HG02852 (cell line): ENCODE data around the gene CTSZ.
"Not testable (repeated sequence)": the region's sequence is repeated elsewhere in the genome, so short reads cannot be mapped to it uniquely, and the experiment has no call there.

Source experiments
- ATAC-seq: cut with Tn5 transposase; IDR thresholded peaks from one replicate; pipeline ENCODE4 v1.9.1; 2021; ENCODE audit warnings: mild to moderate bottlenecking, moderate library complexity; ENCODE audit not compliant: unreplicated experiment

CTSZ gene

GRCh38 chr20:58982406-58983114 is 24.5 kb downstream of the CTSZ start:
- ATAC-seq = no peak

DNA sequence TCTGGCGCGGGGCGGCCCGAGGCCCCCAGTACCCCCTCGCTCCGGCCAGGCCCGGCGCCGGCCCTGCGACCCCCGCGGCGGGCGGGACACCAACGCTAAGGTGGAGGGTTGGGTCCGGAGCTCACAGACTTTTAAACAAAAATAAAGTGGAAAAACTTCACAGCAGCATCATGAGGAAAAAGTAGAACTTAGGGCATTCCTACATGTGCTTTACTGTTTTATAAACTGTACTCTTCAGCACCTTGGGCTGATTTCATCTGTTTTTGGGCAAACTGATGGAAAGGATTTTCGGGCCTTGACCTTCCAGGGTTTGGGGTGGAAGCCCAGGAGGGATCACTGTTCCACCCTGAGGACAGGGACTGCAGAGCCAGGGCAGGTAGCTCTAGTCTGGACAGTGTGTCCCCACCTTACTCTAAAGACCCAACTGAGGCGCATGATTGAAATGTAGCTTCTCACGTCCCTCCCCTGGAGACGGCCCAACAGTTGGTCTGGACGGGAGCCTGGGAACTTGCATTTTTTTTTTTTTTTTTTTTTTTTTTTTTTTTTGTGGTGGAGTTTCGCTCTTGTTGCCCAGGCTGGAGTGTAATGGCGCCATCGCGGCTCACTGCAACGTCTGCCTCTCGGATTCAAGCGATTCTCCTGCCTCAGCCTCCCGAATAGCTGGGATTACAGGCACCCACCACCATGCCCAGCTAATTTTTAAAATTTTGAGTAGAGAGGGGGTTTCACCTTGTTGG is 25.3 kb downstream of the CTSZ start:
- peak; percentile 1 for ATAC-seq

DNA sequence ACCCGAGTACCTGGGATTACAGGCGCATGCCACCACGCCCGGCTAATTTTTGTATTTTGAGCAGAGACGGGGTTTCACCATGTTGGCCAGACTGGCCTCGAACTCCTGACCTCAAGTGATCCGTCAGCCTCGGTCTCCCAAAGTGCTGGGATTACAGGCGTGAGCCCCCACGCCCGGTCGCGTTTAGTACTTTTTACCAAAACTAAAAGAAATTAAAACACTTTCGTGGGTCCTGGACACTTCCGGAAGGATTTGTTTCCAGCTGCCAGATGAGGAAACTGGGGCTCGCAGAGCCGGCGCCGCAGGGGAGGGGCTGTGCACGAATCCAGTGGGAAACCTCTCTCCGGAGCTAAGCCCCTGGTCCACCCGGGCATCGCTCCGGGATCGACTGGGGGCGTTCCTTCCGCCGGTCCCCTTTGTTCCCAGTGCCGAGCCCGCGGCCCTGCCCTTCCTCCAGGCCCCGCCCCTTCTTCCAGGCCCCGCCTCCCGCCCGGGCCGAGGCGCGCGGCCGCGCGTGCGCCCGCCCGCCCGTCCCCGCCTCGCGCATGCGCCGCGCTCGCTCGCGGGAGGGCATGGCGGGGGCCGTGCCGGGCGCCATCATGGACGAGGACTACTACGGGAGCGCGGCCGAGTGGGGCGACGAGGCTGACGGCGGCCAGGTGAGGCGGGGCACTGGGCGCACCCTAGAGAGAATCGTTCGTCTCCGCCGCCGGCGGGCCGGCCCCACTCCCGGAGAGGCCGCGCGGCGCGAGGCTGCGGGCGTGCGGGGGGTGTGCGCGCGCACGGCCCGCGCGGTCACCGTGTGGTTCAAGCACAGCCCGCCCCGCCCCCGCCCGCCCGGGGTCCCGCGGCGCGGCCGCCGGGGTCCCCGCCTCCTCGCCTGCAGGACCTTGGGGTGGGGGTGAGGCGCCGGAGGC is 26.1 kb downstream of the CTSZ start, which contains the start of gene NELFCD:
TSS of gene NELFCD (plus strand) at position 546 of the 917 bp plus-strand sequence. CDS start at position 600, 54 bp downstream.
- ATAC-seq = peak; percentile 74

DNA sequence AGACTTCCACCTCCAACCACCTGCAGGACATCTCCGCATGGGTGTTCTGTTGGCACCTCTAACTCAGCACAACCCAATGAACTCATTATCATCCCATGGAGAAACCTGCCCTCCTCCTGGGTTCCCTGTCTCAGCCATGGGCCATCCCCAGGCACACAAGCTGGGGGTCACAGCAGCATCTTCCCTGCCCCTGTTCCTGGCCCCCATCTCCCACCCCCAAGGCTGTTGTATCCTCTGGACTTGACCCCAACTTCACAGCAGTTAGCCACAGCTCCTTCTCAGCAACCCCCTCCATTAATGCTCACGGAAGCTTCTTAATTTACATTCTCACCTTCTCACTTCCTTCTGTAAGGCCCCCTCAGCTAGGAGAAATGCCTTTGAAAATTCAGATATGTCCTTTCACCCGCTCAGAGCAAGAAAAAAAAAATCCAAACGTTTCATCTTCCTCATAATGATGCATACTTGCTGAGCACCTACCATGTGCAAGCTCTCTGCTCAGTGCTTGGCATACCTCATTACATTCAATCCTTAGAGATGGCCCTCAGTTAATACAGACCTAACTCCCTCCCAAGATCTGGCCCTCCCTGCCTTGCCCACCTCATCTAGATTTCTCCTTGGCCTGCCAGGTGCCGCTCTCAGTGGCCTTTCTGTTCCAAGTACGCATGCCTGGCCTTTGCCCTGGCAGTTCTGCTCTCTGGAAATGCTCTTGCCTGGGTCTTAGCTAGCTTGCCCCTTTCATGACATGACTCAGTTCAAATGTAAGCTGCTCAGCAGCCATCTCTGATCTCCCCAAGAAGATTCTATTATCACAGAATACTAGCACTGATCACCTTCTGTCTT is 28.5 kb downstream of the CTSZ start:
- ATAC-seq = no peak

DNA sequence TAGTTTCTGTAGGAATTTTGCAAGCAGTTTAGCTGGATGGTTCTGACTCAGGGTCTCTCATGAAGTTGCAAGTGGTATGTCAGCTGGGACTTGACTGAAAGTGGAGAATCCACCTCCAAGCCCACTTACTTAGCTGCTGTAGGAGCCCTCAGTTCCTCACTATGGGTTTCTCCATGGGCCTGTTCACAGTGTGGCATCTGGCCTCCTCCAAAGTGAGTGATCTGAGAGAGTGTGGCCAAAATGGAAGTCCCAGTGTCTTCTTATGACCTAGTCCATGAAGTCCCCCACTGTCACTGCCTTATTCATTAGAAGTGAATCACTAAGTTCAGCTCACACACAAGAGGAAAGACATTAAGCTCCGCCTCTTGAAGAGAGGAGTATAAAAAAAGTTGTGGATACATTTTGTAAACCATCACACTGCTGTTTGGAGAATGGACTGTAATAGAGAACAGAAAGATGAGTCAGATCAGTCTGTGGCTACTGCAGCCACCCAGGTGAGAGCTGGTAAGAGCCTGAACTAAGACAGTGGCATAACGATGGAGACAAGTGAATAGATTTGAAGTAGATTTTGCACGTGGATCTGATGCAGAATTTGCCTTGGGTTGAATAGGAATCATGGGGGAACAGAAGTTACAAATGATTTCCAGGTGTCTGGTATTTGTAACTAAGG is 30.9 kb downstream of the CTSZ start:
- no peak for ATAC-seq

GRCh38 chr20:58975353-58975752 is 31.7 kb downstream of the CTSZ start:
- no peak for ATAC-seq

GRCh38 chr20:58973866-58974265 is 33.2 kb downstream of the CTSZ start:
- no peak for ATAC-seq

- ATAC-seq = no peak
These were observed 33.9 kb downstream of the CTSZ start for GRCh38 chr20:58973179-58973578.

- ATAC-seq = no peak
These were observed 35.6 kb downstream of the CTSZ start for GRCh38 chr20:58971429-58971828.

DNA sequence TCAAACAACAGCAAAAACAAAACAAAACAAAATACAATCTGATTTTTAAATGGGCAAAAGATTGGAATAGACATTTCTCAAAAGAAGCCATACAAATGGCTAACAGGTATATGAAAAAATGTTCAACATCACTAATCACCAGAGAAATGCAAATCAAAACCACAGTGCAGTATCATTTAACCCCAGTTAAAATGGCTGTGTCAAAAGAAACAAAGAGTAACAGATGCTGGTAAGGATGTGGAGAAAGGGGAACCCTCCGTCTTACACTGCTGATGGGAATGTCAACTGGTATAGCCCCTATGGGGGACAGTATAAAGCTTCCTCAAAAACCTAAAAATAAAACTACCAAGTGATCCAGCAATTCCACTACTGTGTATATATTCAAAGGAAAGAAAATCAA is 36.9 kb downstream of the CTSZ start:
- ATAC-seq = no peak

GRCh38 chr20:58969439-58969838 is 37.6 kb downstream of the CTSZ start:
- ATAC-seq = no peak

DNA sequence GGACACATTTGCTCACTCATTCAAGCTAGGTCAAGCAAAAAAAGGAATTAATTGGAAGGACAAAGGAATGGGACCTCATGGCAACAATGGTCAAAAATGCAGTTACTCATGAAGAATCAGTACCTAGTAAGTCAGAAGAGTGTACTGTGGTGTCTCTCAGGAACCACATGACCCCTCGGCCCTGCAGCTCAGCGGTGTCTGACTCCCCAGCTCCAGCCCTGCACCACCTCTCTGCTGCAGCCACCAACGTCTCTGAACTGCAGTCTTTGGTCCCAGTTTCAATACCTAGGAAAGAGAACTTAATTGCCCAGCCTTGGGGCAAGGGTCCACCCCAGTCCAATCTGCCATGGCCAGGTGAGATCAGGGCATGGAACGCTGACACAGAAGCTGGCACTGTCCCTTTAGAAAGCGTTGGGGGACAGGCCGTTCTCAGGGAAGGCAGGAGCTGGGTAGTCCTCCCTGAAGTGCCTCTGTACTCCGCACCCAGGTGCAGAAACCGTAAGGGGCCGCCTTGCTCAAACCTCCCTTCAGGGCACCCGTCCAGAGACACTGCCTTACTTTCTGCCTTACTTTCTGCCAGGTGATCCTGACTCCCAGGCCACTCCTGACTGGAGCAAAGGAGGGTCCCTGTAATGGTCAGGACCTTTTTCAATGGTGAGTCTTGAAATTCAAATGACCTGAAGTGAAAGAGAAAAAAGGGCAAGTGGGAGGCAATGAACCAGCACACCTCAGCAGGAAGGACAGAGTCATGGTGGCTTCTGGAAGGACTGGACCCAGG is 39.2 kb downstream of the CTSZ start:
- ATAC-seq = no peak

DNA sequence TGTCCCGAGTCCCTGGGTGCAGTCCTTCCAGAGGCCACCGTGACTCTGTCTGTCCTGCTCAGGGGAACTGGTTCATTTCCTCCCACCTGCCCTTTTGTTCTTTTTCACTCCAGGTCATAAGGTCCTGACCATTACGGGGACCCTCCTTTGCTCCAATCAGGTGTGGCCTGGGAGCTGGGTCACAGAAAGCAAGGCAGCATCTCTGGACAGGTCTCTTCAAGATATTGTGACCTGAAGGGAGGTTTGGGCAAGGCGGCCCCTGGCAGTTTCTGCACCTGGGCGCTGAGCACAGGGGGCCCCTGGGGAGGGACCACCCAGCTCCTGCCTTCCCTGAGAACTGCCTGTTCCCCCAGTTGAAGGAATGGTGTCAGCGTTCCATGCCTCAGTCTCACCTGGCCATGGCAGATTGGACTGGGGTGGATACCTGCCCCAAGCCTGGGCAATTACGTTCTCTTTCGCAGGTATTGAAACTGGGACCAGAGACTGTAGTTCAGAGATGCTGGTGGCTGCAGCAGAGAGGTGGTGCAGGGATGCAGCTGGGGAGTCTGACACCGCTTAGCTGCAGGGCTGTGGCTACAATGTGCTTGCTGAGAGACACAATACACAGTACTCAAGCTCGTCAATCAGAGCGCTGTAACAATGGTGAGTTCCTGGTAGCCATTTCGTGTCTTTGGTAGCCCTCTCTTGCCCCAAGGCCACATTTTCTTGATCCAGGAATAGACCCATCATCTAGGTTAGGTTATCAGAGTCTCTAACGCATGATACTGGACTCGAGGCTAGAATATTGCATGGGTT is 41.6 kb downstream of the CTSZ start:
- ATAC-seq = no peak

- ATAC-seq = not testable (repeated sequence)
These were observed 43.1 kb downstream of the CTSZ start for GRCh38 chr20:58963922-58964321.

DNA sequence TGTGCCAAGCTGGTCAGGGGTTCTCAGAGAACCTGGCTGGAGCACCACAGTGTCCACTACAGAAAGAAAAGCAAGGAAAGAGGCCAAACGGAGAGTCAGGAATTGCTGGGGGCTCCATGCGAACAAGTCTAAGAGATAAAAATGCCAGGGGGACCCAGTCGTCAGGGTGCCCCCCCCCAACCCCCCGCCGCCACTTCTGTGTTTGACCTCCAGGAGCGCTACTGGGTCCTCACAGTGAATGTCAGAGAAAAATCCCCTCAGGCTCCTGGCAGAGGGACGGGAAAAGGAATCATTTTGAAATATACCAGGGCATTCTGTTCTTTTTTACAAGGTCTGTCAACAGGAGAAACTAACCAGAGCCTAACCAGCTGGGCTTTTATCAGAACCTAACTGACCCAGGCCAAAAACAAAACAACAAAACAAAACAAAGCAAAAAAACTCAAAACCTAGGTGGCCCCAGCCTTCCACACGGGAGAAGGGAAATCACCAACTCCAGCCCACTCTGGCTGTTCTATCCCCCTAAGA is 43.9 kb downstream of the CTSZ start:
- no peak for ATAC-seq

DNA sequence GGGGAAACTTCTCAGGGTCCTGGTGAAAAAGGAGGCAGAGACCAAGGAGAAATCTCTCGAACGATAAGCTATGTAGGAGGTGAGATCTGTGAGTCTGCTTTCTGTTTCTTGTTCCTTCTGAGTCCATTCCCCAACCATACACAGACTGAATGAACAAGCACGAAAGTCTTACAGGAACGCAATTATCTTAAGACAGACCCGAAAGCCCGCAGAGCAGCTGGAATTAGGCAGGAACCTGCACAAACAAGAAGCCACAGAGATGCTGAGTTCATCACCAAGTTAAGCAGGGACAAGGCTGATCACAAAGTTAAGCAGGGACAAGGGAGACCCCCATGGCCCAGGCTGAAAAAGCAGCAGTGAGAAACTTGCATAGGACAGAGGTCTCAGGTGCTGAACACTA is 47.4 kb downstream of the CTSZ start:
- ATAC-seq = no peak

- ATAC-seq = no peak
These were observed 51.0 kb downstream of the CTSZ start for GRCh38 chr20:58956078-58956477.

GRCh38 chr20:58953050-58953449 is 54.0 kb downstream of the CTSZ start:
- no peak for ATAC-seq
